Measurements from ENCODE around the gene DDX28. TPM values are rescaled to one million over a fixed set of nuclear protein-coding genes. Genes with fewer than 3 reads are reported as not detected.
"Not testable (repeated sequence)": the region's sequence is repeated elsewhere in the genome, so short reads cannot be mapped to it uniquely, and the experiment has no call there.

Gene DDX28
- polyA plus RNA-seq, 10 donors, result 4.6 to 6.7 (median 5.5) TPM

DNA sequence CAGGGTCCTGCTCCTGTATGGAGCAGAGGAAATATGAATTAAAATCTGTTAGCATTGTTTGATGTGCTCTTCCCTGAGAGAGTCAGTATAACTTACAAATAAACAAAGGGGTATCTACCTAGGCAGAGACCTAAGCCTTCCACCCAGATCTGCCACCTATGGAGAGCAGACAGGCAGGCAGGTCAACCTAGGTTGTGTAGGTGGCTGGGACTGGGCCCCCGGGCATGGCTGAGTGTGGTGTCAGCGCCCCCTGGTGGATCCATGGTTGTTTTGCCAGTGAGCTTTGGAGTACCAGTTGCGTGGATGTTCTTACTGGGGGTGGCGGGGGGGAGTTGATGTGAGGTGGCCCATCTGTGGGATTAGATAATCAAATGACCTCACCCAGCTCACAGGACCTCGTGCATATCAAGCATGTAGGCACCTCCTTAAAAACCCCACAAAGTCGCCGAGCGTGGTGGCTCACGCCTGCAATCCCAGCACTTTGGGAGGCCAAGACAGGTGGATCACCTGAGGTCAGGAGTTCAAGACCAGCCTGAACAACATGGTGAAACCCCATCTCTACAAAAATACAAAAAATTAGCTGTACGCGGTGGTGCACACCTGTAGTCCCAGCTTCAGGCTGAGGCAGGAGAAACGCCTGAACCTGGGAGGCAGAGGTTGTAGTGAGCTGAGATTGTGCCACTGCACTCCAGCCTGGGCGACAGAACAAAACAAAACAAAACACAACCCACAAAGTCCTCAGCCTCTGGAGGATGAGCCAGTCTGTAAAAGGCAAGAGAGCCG, 17.7 kb upstream of the DDX28 start:
- peak; percentile 39 to 74 (median 63) for DNase-seq

GRCh38 chr16:68037841-68038597, 15.0 kb upstream of the DDX28 start:
- no peak for DNase-seq

DNA sequence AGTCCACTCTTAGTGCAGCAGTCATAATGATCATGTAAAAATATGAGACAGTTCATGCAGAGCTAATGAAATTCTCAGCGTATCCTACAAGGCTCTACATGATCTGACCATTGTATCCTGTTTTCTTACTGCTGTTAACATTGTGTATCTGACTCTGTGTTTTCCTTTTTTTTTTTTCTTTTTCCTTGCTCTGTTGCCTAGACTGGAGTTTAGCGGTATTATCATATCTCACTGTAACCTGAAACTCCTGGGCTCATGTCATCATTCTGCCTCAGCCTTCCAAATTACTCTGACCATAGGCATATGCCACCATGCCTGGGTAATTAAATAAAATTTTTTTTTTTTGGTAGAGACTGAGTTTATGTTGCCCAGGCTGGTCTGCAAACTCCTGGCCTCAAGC, 12.2 kb upstream of the DDX28 start:
- DNase-seq, result no peak

- DNase-seq, result no peak
These were observed 10.1 kb upstream of the DDX28 start for GRCh38 chr16:68033101-68033500.

DNA sequence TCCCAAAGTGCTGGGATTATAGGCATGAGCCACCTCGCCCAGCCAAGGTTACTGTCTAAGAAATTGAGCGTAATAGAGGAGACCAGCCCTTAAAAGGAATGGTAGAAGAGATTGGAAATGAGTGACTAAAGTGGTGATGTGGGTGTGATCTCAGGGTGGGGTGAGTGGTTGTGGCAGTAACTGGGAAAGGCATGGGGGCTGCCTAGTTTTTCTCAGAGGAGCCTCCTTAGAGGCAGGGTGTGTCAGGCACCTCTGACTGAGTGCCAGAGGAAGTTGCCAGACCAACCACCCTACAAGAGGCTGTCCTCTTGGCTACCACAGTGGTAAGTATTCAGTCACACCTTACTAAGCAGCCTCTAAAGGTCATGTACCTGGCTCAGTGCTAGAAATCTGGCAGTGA, 8.9 kb upstream of the DDX28 start:
- DNase-seq, result no peak

- not testable (repeated sequence) for DNase-seq
These were observed 7.1 kb upstream of the DDX28 start for GRCh38 chr16:68030108-68030507.

DNA sequence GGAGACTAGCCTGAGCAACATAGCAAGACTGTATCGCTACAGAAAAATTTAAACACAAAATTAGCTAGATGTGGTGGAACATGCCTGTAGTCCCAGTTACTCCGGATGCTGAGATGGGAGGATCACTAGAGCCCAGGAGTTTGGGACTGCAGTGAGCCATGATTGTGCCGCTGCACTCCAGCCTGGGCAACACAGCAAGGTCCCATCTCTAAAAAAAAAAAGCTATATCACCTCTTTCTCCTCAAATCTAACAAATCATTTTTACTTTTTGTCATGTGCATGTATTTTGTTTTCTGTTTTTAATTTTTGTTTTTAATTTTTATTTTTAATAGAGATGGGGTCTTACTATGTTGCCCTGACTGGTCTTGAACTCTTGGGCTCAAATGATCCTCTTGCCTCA, 6.0 kb upstream of the DDX28 start:
- DNase-seq, result no peak

DNA sequence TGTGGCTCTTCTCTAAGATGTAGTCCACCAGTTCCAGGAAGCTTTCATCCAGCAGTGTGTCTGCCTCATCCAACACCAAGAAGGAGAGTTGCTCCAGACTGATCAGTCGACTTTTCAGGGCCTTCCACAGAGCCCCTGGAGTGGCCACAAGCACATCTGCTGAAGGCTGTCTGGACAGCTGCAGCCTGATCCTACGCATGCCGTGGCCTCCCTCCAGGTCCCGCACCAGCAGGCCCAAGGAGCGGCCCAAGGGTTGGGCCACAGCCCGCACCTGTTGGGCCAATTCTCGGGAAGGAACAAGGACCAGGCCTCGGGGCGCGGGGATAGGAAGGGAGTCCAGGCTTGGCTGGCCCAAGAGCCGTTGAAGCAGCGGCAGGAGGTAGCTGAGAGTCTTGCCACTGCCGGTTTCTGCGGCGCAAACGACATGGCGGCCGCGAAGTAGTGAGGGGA, 729 bp downstream of the DDX28 start:
- DNase-seq, result no peak

GRCh38 chr16:68021490-68021889, 1.5 kb downstream of the DDX28 start:
- DNase-seq, result no peak

DNA sequence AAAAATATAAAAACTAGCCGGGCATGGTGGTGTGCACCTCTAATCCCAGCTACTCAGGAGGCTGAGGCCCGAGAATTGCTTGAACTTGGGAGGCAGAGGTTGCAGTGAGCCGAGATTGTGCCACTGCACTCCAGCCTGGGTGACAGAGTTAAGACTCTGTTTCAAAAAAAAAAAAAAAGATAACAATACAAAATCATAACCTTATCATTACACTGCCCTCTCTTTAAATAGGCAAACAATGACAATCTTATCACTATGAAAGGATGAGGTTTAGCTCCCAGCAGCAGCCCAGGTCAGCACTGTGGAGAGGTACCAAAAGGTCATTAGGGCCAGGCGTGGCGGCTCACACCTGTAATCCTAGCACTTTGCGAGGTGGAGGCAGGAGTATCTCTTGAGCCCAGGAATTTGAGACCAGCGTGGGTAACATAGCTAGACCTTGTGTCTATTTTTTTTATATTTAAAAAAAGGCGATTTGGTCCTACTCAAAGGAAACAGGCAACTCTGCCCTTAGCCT, 3.8 kb downstream of the DDX28 start:
- DNase-seq, result no peak

- no peak for DNase-seq
These were observed 7.4 kb downstream of the DDX28 start, which contains the start of gene DPEP2NB for GRCh38 chr16:68015681-68016080. Gene DPEP2NB, minus strand, starts transcription at chr16:68015911. Its CDS starts 141 bp downstream, at chr16:68015770.

DNA sequence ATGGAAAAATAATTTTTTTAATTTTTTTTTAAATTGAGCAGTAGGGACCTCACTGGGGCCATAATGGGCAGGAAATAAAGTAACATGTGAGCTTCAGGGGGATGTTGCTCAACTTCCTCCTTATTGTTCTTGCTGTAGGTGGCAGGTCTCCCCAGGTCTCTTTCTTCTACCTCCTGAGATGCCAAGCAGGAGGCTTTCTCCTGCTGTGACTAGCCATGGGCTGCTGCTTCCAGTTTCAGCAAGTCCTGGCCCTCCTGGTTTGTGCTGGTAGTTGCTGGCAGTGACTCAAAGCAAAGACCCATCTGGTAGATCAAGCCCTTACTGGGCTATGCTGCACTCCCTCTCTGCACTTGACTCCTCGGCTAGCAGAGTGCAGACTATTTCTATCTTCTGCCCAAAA, 9.6 kb downstream of the DDX28 start:
- no peak for DNase-seq

GRCh38 chr16:68009872-68010271, 13.2 kb downstream of the DDX28 start:
- DNase-seq, result not testable (repeated sequence)

DNA sequence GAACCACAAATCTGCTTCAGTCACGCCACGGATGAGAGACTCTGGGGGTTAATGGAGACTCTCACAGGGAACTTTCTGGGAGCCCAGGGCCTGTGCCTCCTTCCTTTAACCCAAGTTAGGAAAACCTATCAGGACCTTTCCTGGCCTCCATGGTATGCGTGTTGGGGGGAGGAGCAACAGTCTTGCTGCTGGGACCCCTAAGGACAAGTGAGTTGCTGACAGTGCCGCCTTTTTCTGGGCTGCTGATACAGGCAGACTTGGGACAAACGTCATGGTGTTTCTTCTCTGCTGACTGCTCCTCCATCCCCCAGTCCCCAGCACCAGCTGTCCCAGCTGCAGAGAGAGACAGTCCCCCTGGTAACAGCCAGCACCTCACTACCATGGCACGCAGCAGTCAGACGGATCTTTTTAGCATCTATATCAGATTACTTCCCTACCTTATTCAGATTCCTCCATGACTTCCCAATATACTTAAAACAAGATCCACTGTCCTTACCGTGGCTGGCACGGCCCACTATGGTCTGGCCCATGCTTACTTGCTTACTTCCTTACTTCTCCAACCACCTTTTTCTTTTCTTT, 13.8 kb downstream of the DDX28 start:
- no peak for DNase-seq

- DNase-seq, result peak in 1 of 3 donors; percentile 43
These were observed 17.2 kb downstream of the DDX28 start for GRCh38 chr16:68005786-68006286.

GRCh38 chr16:68005211-68005610, 17.8 kb downstream of the DDX28 start:
- no peak for DNase-seq

- DNase-seq, result no peak
These were observed 20.0 kb downstream of the DDX28 start for GRCh38 chr16:68003031-68003430.

DNA sequence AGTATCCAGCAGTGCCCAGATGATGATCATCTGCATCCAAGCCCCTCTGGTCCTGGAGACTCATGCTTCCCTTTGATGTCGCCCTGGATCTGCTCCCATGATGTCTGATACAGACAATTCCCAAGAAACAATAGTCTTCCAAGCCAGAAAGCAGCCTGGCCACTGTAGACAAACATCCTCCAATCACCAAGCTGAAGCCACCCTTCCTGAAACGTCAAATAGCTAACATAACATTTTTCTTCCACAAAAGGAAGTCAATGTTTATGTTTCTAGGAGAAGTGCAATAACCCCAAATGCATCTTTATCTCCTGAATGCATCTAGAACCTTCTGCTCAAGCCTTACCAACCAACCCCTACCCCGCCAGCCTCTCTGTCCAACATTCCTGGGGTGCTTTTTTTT, 22.6 kb downstream of the DDX28 start:
- peak in 1 of 3 donors; percentile 25 for DNase-seq

GRCh38 chr16:67999985-68000384, 23.0 kb downstream of the DDX28 start:
- no peak for DNase-seq

DNA sequence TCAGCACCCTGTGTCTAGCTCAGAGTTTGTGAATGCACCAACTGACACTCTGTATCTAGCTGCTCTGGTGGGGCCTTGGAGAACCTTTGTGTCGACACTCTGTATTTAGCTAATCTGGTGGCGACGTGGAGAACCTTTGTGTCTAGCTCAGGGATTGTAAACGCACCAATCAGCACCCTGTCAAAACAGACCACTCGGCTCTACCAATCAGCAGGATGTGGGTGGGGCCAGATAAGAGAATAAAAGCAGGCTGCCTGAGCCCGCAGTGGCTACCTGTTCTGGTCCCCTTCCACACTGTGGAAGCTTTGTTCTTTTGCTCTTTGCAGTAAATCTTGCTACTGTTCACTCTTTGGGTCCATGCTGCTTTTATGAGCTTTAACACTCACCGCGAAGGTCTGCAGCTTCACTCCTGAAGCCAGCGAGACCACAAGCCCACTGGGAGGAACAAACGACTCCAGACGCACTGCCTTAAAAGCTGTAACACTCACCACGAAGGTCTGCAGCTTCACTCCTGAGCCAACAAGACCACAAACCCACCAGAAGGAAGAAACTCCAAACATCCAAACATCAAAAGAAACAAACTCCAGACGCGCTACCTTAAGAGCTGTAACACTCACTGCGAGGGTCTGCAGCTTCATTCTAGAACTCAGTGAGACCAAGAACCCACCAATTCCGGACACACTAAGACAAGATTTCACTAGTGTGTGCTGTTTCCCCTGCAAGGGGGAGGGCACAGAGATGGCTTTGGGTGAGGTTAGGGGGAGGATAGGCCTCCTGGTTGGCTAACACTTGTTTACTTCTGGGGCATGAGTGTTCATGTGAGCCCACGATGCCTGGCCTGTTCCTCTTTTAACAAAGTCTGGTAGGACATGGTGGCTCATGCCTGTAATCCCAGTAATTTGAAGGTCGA, 24.0 kb downstream of the DDX28 start, which contains the start of gene DPEP2:
Gene DPEP2 (minus strand): TSS at position 706 of the 910 bp plus-strand sequence. CDS start 6,272 bp downstream, outside the sequence.
- DNase-seq, result peak in 1 of 3 donors; percentile 20

GRCh38 chr16:67998231-67998778, 24.7 kb downstream of the DDX28 start:
- DNase-seq, result not testable (repeated sequence)

Data from muscle of back (tissue), 11 donors.